ENCODE measurements around the gene DKK3.
A peak's percentile ranks its signal among the peaks of the same experiment; 100 is the strongest.

DKK3 gene

DNA sequence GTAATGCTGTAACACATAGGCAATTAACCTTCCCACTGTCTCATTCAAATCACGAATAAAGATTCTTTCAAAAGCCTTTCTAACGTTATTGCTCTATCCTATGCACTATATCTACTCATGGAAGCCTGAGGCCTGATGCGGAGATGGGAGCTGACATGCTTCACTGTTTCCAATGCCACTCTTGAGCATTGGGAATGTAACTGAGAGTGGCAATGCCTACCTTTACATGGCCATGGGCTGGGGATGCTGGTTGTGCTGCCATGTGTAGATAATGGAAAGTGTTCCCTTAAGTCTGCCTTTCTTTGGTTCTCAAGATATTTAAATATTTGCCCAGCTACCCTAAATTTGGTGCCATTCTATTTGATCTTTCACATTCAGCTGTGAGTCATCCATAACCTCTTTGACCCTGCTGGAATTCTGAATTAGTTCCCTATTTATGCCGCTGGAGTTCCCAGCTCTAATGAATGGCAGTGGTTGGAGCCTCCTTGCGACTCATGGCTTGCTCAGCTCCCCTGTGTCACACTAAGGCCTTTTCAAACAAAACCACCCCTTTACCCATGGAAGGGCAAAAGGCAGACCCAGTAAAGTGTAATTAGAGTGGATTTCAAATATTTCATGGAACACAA lies 21.4 kb upstream of the DKK3 start:
- no peak for DNase-seq

DNA sequence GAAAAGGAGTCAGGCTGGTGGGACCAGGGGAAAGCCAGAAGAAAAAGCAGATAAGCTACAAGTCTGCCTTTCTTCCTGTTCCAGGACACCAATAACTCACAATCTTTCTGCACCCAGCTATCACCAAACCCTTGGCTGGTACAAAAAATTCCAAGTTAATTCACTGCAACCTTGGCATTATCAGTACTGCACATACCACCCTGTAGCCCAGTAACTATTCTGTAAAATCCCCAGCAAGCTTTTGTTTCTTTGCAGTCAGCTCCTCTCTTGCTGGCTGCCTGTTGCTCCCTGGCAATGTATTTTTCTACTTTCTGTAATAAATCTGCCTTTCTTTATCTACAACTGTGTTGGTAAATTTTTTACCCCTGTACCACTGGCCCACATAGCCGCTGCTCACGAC lies 20.7 kb upstream of the DKK3 start:
- no peak for DNase-seq

DNA sequence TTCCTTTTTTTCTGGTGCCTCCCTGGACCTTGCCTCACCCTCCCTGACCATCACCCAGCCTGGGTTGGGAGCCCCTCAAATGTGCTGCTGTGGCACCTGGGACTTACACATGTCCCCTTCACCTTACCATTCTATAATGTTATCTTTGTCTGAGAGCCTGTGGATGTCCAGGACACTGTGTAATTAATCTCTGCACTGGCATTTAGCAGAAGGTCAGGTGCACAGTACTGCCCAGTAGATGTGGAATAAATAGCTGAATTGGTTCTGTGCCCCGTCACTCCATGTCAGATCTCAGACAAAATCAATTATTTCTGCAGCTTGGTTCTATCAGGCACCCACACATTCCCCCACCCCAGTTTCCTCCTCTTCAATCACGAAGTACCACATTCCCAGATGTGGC lies 19.9 kb upstream of the DKK3 start:
- DNase-seq, result no peak

DNA sequence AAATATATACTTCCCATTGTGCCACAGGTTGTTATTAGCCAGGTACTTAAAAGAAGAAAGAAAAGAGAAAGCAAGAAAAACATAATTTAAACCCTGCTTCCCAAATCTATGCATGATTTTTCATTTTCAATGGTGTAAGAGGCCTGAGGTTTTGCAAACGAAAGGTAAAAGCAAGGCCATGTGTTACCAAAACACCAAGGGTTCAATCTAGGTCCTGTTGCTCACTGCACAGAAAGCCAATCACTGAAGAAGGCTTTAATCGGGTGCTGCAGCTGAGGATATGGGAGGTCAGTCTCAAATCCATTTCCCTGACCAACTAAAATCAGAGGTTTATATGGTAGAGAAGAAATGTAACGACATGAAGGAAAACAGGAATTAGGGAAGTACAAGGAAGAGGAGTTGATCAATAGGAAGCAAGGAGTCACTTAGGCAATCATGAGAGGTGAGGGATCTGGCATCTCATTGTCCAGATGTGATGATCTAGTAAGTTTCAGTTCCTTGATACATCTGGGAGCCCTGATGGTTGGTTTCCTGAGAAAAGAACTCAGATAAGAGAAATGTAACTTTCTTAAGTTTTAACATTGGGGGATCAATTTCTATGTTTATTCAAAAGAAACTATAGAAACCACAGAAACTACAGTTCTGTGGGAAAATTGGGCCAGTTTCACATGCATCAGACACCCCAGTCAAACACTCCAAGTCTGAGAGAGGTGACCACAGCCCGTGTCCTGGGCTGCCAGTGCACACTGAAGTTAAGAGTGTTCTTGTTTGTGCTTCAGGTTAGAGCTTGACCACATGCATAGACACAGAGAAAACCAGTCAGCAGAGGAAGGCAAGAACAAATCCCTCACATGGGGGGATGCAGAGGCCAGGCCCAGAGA lies 18.1 kb upstream of the DKK3 start:
- no peak for DNase-seq

DNA sequence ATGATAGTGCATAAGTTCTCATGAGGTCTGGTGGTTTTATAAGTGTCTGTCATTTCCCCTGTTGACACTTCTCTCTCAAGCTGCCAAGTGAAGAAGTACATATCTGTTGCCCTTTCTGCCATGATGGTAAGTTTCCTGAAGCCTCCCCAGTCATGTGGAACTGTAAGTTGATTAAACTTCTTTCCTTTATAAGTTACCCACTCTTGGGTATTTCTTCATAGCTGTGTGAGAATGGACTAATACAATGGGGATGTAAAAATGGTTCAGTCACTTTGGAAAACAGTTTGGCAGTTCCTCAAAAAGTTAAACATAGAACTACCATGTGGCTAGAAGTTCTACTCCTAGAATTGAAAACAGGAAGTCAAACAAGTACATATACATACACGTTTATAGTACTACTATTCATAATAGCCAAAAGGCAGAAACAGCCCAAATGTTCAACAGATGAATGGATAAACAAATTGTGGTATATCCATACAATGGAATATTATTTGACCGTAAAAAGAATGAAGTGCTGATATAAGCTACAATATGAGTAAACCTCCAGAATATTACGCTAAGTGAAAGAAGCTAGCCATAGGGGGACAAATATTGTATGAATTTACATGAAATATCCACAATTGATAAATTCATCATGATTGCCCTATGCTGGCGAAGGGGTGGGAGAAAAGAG lies 16.0 kb upstream of the DKK3 start:
- no peak for DNase-seq

DNA sequence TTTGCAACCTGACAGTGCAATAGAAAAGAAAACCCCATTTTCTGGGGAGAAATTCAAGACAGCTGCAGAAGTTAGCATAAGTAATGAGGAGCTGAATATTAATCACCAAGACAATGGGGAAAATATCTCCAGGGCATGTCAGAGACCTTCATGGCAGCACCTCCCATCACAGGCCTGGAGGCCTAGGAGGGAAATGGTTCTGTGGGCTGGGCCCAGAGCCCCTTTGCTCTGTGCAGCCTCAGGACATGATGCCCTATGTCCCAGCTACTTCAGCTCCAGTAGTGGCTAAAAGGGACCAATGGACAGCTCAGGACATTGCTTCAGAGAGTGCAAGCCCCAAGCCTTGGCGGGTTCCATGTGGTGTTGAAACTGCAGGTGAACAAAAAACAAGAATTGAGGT lies 14.6 kb upstream of the DKK3 start:
- DNase-seq, result no peak

DNA sequence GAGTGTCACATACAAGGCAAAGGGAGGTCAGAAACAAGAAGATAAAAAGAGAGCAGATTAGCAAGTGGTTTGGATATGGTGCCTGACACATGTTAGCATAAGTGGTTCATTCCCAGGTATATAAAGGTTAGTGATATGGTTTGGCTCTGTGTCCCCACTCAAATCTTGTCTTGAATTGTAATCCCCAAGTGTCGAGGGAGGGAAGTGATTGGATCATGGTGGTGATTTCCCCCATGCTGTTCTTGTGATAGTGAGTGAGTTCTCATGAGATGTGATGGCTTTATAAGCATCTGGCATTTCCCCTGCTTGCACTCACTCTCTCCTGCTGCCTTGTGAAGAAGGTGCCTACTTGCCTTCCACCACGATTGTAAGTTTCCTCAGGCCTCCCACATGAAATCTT lies 12.1 kb upstream of the DKK3 start:
- DNase-seq, result no peak

DNA sequence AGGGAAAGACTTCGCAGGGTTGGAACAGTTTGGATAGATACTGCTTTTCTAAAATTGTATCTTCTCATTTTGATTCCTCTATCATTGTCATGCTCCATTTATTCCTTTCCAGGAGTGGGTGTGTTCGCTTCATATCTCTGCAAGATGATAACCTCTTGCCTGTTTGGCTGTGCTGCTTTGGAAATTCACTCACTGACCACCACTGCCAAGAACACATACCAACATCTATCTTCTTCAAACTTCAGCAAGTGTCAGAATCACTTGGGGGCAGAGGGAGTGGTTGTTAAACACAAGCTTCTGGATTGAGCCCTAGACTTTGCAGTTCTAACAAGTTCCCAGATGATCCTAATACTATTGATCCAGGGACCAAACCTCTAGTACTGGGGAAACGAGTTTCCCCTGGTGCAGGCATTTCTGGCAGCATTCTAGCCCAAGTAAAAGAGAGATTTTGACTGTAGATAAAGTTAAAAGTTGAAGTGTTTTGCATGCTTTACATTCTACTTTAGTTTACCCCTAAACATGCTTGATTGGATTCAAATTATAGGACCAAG lies 11.5 kb upstream of the DKK3 start:
- DNase-seq, result no peak

DNA sequence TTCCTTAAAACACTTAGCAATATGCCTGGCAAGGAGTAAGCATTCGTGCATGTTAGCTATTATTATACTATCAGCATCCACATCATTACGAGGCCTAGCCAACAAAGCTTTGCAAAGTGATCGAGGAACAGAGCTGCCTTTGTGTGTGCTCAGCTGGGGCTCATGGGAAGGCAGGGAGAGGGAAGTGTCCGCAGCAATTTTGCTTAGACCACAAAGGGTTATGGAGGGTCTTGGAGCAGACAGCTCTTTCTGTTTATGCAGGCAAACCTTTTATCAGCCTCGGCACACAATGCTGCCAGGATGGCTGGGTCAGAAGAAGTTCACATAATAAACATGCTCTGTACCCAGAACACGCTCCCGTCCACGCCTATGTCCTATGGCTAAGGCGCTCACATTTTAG lies 10.9 kb upstream of the DKK3 start:
- DNase-seq, result peak; percentile 60

DNA sequence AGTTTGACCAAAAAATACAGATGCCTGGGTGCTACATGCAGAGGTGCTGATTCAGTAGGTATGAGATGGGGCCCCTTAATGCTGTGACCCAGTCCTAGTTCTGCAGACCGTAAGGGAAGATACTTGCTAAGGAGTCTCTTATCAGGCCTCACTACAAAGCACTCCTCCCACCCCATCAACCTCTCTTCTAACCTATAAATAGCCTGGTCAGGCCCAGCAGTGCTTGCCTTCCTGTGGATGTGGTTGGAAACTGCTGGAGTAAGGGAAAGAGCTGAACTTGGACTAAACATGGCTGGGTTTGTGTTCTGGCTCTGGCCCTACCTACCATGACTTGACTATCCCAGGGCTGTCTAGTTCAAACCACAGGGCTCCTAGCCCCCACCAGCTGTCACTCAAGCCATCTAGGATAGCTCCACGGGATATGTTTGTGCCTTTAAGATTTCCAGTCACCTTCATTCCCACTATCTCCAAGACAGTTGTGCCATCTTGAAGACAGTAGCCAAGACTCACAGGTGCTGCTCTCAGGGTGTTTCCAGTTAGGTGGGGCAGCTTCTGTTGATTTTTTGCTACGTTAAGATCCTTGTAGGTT lies 9.5 kb upstream of the DKK3 start:
- no peak for DNase-seq

DNA sequence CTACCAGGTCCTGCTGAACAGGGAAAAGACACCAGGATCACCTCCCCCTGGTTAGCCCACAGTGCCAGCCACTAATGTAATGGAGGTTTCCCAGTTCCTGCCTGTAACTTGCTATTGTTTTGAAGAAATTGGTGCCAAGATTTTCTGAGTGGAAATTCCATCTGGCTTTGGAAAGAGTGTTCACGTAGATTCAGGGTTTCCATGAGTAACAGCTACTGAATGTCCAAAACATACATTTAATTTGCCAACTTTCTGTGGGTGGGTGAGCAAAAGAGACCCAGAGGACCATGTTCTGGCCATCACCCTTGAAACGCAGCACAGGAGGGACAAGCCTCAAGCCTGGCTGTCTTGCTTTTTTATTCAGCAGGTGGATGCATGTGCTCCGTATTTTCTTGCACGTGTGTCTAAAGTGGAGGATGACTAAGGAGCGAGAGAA lies 8.8 kb upstream of the DKK3 start:
- no peak for DNase-seq

DNA sequence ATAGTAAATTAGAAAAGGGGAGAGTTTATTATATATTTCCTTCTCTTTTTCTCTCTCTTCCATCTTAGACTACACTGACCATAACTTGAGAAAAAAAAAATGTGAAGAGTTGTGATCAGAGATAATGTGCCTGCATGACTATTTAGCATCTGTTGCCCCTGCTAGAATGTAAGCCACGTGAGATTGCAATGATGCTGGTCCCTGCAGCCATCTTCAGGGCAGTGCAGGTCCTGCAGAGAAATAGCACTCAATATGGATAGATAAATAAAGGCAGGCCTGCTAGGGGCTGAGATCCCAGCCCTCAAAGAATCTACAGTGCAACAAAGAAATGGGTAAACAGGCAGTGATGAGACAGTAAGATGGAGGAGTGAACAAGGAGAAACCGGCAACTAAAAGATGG lies 7.8 kb upstream of the DKK3 start:
- DNase-seq, result no peak

DNA sequence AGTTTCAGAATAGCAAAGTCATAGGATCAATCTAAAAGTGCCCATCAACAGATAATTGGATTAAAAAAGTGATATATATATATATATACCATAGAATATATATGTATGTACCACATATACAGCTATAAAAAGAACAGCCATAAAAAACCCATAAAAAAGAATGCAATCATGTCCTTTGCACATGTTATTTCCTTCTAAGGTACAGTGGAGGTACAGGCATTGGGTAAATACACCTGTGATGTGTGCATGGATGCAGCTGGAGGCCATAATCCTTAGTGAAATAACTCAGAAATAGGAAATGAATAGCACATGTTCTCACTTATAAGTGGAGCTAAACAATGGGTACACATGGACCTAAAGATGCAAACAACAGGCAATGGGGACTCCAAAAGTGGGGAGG lies 7.1 kb upstream of the DKK3 start:
- no peak for DNase-seq

DNA sequence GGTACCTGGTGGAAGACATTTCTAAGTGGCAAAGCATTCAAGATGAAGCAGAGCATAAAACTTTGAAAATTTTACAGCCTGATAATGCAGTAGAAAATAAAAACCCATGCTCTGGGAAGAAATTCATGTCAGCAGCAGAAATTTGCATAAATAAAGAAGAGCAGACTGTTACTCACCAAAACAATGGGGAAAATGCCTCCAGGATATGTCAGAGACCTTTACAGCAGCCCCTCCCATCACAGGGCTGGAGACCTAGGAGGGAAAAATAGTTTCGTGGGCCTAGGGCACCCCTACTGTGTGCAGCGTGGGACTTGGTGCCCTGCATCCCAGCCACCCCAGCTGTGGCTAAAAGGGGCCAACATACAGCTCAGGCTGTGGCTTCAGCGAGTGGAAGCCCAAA lies 5.4 kb upstream of the DKK3 start:
- no peak for DNase-seq

DNA sequence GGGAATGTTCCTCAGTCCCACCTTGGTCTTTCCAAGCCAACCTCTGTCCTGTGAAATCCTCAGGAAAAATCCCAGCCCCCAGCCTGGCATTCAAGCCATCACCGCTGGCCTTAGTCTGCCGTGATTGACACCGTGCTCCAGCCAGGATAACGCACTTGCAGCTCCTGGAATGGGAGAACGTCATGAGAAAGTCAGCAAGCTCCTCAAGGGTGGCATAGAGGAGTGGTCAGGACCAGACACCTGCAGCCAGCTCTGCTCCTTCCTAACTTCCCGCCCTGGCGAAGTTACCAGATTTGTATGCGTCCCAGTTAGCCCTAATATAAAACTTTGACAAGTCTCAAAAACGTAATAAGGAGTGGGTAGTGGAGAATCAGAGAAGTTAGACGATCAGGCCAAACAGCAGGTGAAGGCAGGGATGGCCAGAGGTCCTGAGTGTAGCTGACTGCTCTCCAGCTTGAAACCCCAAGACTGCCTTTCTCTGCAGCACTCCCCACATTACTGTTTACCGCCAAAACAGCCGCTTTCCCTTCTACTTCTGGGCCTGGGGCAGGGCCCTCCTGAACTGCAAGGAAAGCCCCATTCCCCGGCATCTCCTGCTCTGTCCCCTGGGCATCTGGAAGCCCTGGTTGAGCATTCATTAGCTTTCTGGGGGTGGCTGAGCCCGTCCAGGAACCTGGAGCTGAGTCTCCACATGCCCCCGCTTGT lies 1.3 kb upstream of the DKK3 start:
- DNase-seq, result no peak

DNA sequence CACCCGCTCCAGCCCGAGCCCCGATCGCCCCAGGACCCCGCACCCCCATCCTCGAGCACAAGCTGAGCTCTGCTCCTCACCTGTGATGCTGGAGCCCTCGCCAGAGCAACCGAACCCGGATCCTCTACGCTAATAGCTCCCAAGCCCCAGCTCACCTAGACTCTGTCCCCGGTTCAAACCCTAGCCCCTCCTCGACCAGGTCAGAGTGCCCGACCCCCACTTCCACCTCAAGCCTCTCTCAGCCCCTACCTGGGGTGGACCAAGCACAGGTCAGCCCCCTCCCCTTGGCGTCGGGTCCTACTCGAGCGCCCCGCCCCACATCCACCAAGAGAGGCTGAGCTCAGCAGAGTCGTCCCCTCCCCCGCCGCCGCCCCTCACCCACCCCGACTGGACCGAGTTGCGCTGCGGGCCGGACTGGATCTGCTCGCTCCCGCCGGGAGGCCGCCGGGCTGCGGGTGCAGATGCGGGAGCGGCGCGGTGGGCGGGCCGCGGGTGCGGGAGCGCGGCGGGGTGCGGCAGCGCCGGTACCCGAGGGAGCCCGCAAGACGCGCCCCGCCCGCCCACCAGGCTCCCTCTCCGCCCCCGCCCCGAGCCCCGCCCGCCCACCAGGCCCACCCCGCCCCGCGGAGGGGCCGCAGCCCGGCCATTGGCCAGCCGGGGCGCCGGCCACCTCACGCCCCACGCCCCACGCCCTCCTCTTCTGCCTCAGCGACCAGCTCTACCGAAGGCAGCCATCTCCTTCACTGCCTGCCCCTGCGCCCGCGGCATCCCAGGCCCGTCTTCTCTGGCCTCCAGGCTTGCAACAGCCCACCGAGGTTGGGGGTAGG lies 577 bp upstream of the DKK3 start:
- peak; percentile 71 for DNase-seq

DNA sequence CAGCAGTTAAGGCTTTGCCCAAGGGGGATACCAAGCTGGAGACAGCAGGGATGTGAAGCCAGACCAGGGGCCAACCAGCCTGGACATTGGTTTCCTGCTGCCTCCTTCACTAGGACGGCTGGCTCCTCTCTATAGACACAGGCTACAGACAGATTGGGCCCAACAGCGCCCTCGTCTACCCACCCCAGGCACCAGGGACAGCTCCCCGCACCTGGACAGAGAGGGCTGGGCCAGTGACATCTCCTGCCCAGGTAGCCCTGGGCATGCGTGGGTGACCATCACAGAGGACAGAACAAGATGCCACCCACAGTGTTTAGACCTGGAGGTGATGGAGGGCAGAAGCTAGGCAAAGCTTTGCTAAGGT lies 1.2 kb downstream of the DKK3 start:
- no peak for DNase-seq

DNA sequence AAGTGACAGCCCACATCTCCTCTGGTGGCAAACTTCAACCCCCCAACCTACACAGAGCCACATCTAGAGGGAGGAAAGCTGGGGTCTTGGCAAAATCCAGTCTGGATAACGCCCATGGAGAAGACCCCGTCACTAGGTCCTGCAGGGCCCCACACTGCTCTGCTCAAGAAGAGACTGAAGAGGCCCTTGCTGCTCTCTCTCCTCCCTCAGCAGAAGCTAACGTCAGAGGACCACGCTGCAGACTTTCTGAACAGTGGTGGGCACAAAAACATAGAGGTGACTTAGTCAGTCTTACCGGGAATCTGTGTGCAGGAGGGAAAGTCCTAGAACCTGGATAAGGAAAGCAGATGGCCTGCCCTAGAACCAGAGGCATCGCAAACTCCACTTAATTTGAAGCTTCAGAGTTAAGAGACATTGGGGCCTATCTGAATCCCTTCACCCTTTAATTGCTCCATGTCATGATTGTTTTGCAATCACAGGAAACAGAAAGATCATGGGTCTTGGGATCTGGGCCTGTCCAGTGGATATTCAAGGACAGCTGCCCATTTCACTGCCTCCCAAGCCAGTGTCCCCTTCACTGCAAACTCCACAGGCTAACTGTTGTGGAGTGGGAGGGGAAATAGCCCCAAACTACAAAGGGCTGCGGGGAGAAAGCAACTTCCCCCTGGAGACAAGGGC lies 1.7 kb downstream of the DKK3 start:
- DNase-seq, result no peak

DNA sequence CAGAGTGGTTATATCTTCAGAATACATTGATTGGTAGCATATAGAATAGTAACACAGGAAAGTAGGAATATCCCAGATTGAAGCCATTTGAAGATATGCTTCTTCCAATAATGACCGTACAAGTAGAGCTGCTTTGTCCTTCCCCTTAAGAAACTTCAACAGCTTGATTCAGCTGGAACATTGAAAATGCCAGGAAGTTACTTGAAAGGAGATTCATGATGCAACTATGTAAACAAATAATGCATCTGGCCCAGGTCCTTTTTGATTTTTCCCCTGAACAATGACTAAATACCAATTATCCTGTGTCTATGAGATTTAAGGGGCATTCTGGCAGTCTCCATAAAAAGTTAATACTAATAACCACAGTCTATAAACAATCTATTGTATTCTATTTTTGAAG lies 3.0 kb downstream of the DKK3 start:
- no peak for DNase-seq

DNA sequence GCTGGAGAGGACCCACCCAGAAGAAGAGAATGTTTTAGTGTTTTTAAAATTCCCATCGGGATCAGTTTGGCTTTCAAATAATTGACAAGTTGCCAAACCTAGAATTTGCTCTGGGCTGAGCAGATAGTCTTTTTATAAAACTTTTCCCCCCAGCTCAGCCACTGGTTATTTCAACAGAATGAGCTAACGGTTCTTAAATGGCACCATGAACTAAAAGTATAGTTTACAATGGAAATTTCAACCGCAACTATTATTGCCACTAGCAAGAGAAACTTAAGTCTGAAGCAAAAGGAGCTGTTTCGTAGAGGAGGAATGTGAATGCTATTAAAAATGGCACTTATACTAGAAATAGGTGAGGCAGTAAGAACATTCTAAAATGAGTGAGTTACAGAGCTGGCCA lies 3.4 kb downstream of the DKK3 start:
- DNase-seq, result no peak

DNA sequence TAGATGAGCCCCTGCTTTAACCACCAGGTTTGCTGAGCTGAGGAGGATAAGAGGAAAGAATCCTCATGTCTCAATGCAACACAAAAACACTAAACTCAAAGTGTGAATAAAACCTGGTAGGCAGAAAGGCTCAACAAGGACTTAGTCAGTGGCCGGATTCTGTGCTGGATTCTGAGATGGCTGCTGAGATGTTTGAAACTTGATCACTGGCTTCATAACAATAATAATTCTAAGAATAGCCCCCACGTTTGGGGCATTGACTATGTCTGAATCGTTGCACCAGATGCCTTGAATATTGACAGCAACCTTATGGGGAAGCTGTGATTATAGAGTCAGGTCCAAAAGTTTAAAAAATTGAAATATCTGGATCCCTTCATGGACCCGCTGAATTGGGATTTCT lies 4.6 kb downstream of the DKK3 start:
- DNase-seq, result no peak

Data from NCI-H2227 treated with DMSO at 0.1 percent for 48 hours (cell line).